GM23338 (cell line): ENCODE measurements around the gene GRIPAP1. TPM values are rescaled to one million over a fixed set of nuclear protein-coding genes. Genes with fewer than 3 reads are reported as not detected.

Experiments
- ATAC-seq: fragments of 200-7000 bp; cut with Tn5 transposase; 3 replicates; pipeline ENCODE4 v1.9.1; 2020
- DNase-seq: peaks from one replicate; pipeline ENCODE4 v3.0.0-alpha.2; 2015; ENCODE audit warnings: low spot score
- H2AFZ ChIP-seq: fragments of 200-600 bp; sonication (generic); 2 replicates; pipeline ENCODE4 v1.8.0; 2016; ENCODE audit warnings: antibody characterized with exemption, mild to moderate bottlenecking, moderate library complexity
- H3F3A ChIP-seq: fragments of 200-600 bp; sonication (generic); replicated peaks from 2 replicates; pipeline ENCODE4 v1.8.0; 2017; ENCODE audit warnings: antibody characterized with exemption, mixed run types, low read depth
- H3K27ac ChIP-seq: fragments of 200-600 bp; sonication (generic); 2 replicates; pipeline ENCODE4 v1.6.1; 2016; ENCODE audit warnings: low read depth
- H3K27me3 ChIP-seq: fragments of 200-600 bp; sonication (generic); 2 replicates; pipeline ENCODE4 v1.8.0; 2016; ENCODE audit warnings: mild to moderate bottlenecking, mixed run types, moderate library complexity; ENCODE audit not compliant: insufficient read depth
- H3K36me3 ChIP-seq: fragments of 200-600 bp; sonication (generic); 2 replicates; pipeline ENCODE4 v1.8.0; 2016; ENCODE audit warnings: mild to moderate bottlenecking; ENCODE audit not compliant: insufficient read depth
- H3K4me1 ChIP-seq: fragments of 200-600 bp; sonication (generic); 2 replicates; pipeline ENCODE4 v1.8.0; 2016; ENCODE audit warnings: mild to moderate bottlenecking, moderate library complexity; ENCODE audit not compliant: insufficient read depth
- H3K4me2 ChIP-seq: fragments of 200-600 bp; sonication (generic); 2 replicates; pipeline ENCODE4 v1.7.1; 2017; ENCODE audit warnings: mixed run types
- H3K4me3 ChIP-seq: fragments of 200-600 bp; sonication (generic); 2 replicates; pipeline ENCODE4 v1.6.1; 2016; ENCODE audit warnings: mixed run types
- H3K79me2 ChIP-seq: fragments of 200-600 bp; sonication (generic); replicated peaks from 2 replicates; pipeline ENCODE4 v1.8.0; 2017; ENCODE audit warnings: mild to moderate bottlenecking; ENCODE audit not compliant: insufficient read depth
- H3K9me2 ChIP-seq: fragments of 200-600 bp; sonication (generic); 2 replicates; pipeline ENCODE4 v1.8.0; 2017; ENCODE audit not compliant: insufficient read depth
- H4K20me1 ChIP-seq: fragments of 200-600 bp; sonication (generic); replicated peaks from 2 replicates; pipeline ENCODE4 v1.8.0; 2017; ENCODE audit warnings: mild to moderate bottlenecking; ENCODE audit not compliant: insufficient read depth
- H3K27ac Mint-ChIP-seq: 2 replicates; pipeline ENCODE4 v1.8.0; 2020; ENCODE audit warnings: inconsistent platforms, mild to moderate bottlenecking, moderate library complexity, mixed read lengths
- H3K27me3 Mint-ChIP-seq: 3 replicates; pipeline ENCODE4 v1.8.0; 2022; ENCODE audit warnings: low read depth, mild to moderate bottlenecking, moderate library complexity, mixed read lengths, inconsistent platforms; ENCODE audit not compliant: insufficient read depth, poor library complexity
- H3K36me3 Mint-ChIP-seq: 3 replicates; pipeline ENCODE4 v1.8.0; 2021; ENCODE audit warnings: low read depth, mild to moderate bottlenecking, inconsistent platforms, moderate library complexity, mixed read lengths
- H3K4me1 Mint-ChIP-seq: 3 replicates; pipeline ENCODE4 v1.8.0; 2020; ENCODE audit warnings: mild to moderate bottlenecking, inconsistent platforms, mixed read lengths
- H3K4me3 Mint-ChIP-seq: 3 replicates; pipeline ENCODE4 v1.8.0; 2021; ENCODE audit warnings: moderate library complexity, mild to moderate bottlenecking, inconsistent platforms, mixed read lengths
- H3K9me3 Mint-ChIP-seq: 3 replicates; pipeline ENCODE4 v1.8.0; 2020; ENCODE audit warnings: moderate library complexity, mild to moderate bottlenecking, inconsistent platforms, mixed read lengths
- CREB1 ChIP-seq: fragments of 250-450 bp; sonication (Bioruptor Pico); IDR thresholded peaks from 2 replicates; pipeline ENCODE4 v1.5.0; 2020; ENCODE audit warnings: low read depth, mild to moderate bottlenecking, moderate library complexity
- CTCF ChIP-seq, 2 experiments: fragments of 200-600 bp in 1 of 2; sonication (generic) in 1 of 2; conservative IDR thresholded peaks; 2 replicates each; pipeline versions ENCODE4 v1.5.1 to v1.6.1; 2016 to 2017; ENCODE audit warnings: antibody characterized with exemption in 2 of 2, low read depth in 2 of 2, mild to moderate bottlenecking in 2 of 2, moderate library complexity in 1 of 2
- ETS1 ChIP-seq: IDR thresholded peaks from 2 replicates; pipeline ENCODE4 v1.6.1; 2016; ENCODE audit warnings: antibody characterized with exemption
- EZH2 ChIP-seq: fragments of 200-600 bp; sonication (generic); IDR thresholded peaks from one replicate; pipeline ENCODE4 v1.8.0; 2017; ENCODE audit warnings: antibody characterized with exemption, mild to moderate bottlenecking, low read depth; ENCODE audit not compliant: unreplicated experiment
- EZH2phosphoT487 ChIP-seq: fragments of 200-600 bp; sonication (generic); IDR thresholded peaks from one replicate; pipeline ENCODE4 v1.8.1; 2018; ENCODE audit warnings: antibody characterized with exemption; ENCODE audit not compliant: unreplicated experiment
- JUNB ChIP-seq: IDR thresholded peaks from one replicate; pipeline ENCODE4 v1.6.1; 2016; ENCODE audit warnings: antibody characterized with exemption; ENCODE audit not compliant: unreplicated experiment
- NANOG ChIP-seq: IDR thresholded peaks from 2 replicates; pipeline ENCODE4 v1.6.1; 2016; ENCODE audit warnings: antibody characterized with exemption, borderline replicate concordance
- POLR2AphosphoS5 ChIP-seq: IDR thresholded peaks from 2 replicates; pipeline ENCODE4 v1.6.1; 2016; ENCODE audit warnings: antibody characterized with exemption, low read depth
- STAT1 ChIP-seq: IDR thresholded peaks from one replicate; pipeline ENCODE4 v1.6.1; 2016; ENCODE audit warnings: antibody characterized with exemption; ENCODE audit not compliant: unreplicated experiment
- ZNF114 ChIP-seq: fragments of 250-450 bp; sonication (Bioruptor Pico); IDR thresholded peaks from 2 replicates; pipeline ENCODE4 v1.5.0; 2020; ENCODE audit warnings: mild to moderate bottlenecking, moderate library complexity
- ZNF331 ChIP-seq: fragments of 250-450 bp; sonication (Bioruptor Pico); IDR thresholded peaks from 2 replicates; pipeline ENCODE4 v1.5.0; 2020; ENCODE audit warnings: low read depth, mild to moderate bottlenecking, moderate library complexity
- polyA plus RNA-seq: library from polyadenylated mRNA; unstranded; fragments of >200 nt; fragmentation: Nextera tagmentation; extraction: Ambion mirVana; gene quantifications from 2 replicates; pipeline ENCODE4 v1.2.1, GENCODE V29; 2016
- total RNA-seq: library from RNA; depleted of rRNA; stranded (reverse); fragments of >200 nt; shearing (Covaris generic); gene quantifications from 2 replicates; pipeline ENCODE4 v1.2.3, GENCODE V29; 2014
- TF ChIP-seq, protein P1 (sequence below): IDR thresholded peaks from one replicate; pipeline ENCODE4 v1.6.1; 2018; ENCODE audit warnings: antibody characterized with exemption; ENCODE audit not compliant: unreplicated experiment
- TF ChIP-seq, protein P2 (sequence below): fragments of 250-450 bp; sonication (Bioruptor Pico); IDR thresholded peaks from 2 replicates; pipeline ENCODE4 v1.5.0; 2020; ENCODE audit warnings: mild to moderate bottlenecking, moderate library complexity

GRIPAP1 gene
- total and polyA plus RNA-seq, 2 experiments from 2014 or later, result 39.1 to 62.2 TPM

DNA sequence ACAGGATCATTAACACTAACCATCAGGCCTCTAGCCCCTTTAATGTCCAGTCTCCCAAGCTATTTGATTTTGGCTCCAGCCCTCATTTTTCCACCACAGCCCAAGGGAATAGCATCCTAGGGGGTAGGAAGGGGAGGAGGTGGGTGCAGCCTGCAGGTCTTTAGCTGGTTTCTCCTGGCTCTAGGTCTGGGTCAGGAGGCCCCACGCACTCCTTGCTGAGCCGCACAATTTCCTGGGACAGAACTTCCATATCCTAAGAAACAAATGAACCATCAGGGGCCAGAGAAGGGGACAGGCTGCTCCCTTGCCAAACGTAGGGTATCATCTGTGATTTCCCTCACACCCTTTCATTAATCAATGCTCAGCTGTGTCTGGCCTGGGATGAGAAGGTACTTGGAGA lies 28.0 kb downstream of the GRIPAP1 start:
- no peak overlapping the region for H3K4me3 Mint-ChIP-seq
- H3K27ac Mint-ChIP-seq, result no peak overlapping the region

More for the DNA sequence above, 28.0 kb downstream of the GRIPAP1 start:
- TF ChIP-seq, protein P1, sequence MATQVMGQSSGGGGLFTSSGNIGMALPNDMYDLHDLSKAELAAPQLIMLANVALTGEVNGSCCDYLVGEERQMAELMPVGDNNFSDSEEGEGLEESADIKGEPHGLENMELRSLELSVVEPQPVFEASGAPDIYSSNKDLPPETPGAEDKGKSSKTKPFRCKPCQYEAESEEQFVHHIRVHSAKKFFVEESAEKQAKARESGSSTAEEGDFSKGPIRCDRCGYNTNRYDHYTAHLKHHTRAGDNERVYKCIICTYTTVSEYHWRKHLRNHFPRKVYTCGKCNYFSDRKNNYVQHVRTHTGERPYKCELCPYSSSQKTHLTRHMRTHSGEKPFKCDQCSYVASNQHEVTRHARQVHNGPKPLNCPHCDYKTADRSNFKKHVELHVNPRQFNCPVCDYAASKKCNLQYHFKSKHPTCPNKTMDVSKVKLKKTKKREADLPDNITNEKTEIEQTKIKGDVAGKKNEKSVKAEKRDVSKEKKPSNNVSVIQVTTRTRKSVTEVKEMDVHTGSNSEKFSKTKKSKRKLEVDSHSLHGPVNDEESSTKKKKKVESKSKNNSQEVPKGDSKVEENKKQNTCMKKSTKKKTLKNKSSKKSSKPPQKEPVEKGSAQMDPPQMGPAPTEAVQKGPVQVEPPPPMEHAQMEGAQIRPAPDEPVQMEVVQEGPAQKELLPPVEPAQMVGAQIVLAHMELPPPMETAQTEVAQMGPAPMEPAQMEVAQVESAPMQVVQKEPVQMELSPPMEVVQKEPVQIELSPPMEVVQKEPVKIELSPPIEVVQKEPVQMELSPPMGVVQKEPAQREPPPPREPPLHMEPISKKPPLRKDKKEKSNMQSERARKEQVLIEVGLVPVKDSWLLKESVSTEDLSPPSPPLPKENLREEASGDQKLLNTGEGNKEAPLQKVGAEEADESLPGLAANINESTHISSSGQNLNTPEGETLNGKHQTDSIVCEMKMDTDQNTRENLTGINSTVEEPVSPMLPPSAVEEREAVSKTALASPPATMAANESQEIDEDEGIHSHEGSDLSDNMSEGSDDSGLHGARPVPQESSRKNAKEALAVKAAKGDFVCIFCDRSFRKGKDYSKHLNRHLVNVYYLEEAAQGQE, result no peak
- TF ChIP-seq ZNF331 (CRISPR knock-in tag) (no peak), ZNF114 (no peak), POLR2AphosphoS5 (no peak), CREB1 (CRISPR knock-in tag) (no peak), JUNB (no peak), EZH2 (no peak), STAT1 (no peak), CTCF (conservative IDR thresholded peaks at IDR 0.05; ENCODE audit: low read depth in 2 of 2) (no peak), NANOG (no peak), EZH2phosphoT487 (no peak), ETS1 (no peak)
- TF ChIP-seq, protein P2, sequence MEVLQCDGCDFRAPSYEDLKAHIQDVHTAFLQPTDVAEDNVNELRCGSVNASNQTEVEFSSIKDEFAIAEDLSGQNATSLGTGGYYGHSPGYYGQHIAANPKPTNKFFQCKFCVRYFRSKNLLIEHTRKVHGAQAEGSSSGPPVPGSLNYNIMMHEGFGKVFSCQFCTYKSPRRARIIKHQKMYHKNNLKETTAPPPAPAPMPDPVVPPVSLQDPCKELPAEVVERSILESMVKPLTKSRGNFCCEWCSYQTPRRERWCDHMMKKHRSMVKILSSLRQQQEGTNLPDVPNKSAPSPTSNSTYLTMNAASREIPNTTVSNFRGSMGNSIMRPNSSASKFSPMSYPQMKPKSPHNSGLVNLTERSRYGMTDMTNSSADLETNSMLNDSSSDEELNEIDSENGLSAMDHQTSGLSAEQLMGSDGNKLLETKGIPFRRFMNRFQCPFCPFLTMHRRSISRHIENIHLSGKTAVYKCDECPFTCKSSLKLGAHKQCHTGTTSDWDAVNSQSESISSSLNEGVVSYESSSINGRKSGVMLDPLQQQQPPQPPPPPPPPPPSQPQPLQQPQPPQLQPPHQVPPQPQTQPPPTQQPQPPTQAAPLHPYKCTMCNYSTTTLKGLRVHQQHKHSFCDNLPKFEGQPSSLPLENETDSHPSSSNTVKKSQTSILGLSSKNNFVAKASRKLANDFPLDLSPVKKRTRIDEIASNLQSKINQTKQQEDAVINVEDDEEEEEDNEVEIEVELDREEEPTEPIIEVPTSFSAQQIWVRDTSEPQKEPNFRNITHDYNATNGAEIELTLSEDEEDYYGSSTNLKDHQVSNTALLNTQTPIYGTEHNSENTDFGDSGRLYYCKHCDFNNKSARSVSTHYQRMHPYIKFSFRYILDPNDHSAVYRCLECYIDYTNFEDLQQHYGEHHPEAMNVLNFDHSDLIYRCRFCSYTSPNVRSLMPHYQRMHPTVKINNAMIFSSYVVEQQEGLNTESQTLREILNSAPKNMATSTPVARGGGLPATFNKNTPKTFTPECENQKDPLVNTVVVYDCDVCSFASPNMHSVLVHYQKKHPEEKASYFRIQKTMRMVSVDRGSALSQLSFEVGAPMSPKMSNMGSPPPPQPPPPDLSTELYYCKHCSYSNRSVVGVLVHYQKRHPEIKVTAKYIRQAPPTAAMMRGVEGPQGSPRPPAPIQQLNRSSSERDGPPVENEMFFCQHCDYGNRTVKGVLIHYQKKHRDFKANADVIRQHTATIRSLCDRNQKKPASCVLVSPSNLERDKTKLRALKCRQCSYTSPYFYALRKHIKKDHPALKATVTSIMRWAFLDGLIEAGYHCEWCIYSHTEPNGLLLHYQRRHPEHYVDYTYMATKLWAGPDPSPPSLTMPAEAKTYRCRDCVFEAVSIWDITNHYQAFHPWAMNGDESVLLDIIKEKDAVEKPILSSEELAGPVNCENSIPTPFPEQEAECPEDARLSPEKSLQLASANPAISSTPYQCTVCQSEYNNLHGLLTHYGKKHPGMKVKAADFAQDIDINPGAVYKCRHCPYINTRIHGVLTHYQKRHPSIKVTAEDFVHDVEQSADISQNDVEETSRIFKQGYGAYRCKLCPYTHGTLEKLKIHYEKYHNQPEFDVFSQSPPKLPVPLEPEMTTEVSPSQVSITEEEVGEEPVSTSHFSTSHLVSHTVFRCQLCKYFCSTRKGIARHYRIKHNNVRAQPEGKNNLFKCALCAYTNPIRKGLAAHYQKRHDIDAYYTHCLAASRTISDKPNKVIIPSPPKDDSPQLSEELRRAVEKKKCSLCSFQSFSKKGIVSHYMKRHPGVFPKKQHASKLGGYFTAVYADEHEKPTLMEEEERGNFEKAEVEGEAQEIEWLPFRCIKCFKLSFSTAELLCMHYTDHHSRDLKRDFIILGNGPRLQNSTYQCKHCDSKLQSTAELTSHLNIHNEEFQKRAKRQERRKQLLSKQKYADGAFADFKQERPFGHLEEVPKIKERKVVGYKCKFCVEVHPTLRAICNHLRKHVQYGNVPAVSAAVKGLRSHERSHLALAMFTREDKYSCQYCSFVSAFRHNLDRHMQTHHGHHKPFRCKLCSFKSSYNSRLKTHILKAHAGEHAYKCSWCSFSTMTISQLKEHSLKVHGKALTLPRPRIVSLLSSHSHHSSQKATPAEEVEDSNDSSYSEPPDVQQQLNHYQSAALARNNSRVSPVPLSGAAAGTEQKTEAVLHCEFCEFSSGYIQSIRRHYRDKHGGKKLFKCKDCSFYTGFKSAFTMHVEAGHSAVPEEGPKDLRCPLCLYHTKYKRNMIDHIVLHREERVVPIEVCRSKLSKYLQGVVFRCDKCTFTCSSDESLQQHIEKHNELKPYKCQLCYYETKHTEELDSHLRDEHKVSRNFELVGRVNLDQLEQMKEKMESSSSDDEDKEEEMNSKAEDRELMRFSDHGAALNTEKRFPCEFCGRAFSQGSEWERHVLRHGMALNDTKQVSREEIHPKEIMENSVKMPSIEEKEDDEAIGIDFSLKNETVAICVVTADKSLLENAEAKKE (CRISPR knock-in tag), result no peak
- H2AFZ ChIP-seq, result no peak overlapping the region
- no peaks in the 10 kb centered on the region for H3K27me3 ChIP-seq
- no peaks in the 10 kb centered on the region for H3K36me3 ChIP-seq
- no peaks in the 10 kb centered on the region for H3F3A ChIP-seq
- Mint-ChIP-seq H3K4me1 (peaks cover 19% of the 10 kb centered on the region), H3K9me3 (no peaks in the 10 kb centered on the region; the same call in 1 of the 3 replicates), H3K36me3 (peaks cover 44% of the 10 kb centered on the region), H3K27me3 (peaks cover 4% of the 10 kb centered on the region)
- no peaks in the 10 kb centered on the region for H4K20me1 ChIP-seq
- no peaks in the 10 kb centered on the region for H3K79me2 ChIP-seq
- H3K4me3 ChIP-seq, result no peak overlapping the region
- no peak overlapping the region for H3K27ac ChIP-seq
- DNase-seq (no peak), ATAC-seq (no peak)
- H3K4me1 ChIP-seq, result no peaks in the 10 kb centered on the region
- no peaks in the 10 kb centered on the region for H3K9me2 ChIP-seq
- no peak overlapping the region for H3K4me2 ChIP-seq
